ENCODE measurements around the gene GLMP. TPM values are rescaled to one million over a fixed set of nuclear protein-coding genes. Genes with fewer than 3 reads are reported as not detected.

The GLMP gene
- total RNA-seq, 2 donors from 2014 or later, result 16.5 to 24.4 TPM

GRCh38 chr1:156303241-156303640 lies 7.8 kb upstream of the GLMP start:
- H3K9me3 ChIP-seq, result no peaks in the 10 kb centered on the region
- H3K27ac ChIP-seq, result no peak overlapping the region
- H3K4me3 ChIP-seq, result no peak overlapping the region
- no peak for ATAC-seq
- H3K4me1 ChIP-seq, result no peaks in the 10 kb centered on the region
- intact Hi-C loops (cut with DNase I), result no loop called here
- H3K27me3 ChIP-seq, result no peaks in the 10 kb centered on the region
- TF ChIP-seq CTCF (IDR thresholded peaks at IDR 0.05) (no peak), POLR2A (IDR thresholded peaks at IDR 0.05) (no peak)
- peaks cover 0 to 6% of the 10 kb centered on the region in 2 donors for H3K36me3 ChIP-seq (replicated peaks in 1 of 2; ENCODE audit: insufficient read depth in 1 of 2, low read depth in 2 of 2)
- WGBS, 2 donors, result 95 to 96% methylated on average over 4 of the region's 4 CpGs
- no peak for DNase-seq

- H3K27me3 ChIP-seq, result no peaks in the 10 kb centered on the region
- intact Hi-C loops (cut with DNase I), result no loop called here
- H3K4me3 ChIP-seq, result no peak within 1 kb of the TSS
- ATAC-seq (no peak), DNase-seq (no peak)
- TF ChIP-seq POLR2A (IDR thresholded peaks at IDR 0.05) (no peak), CTCF (IDR thresholded peaks at IDR 0.05) (no peak)
- peaks cover 14% of the 10 kb centered on the region for H3K4me1 ChIP-seq
- 83 to 87% methylated on average over 19 of the region's 19 CpGs for WGBS, 2 donors
- H3K9me3 ChIP-seq, result no peaks in the 10 kb centered on the region
- no peak within 1 kb of the TSS for H3K27ac ChIP-seq
- H3K36me3 ChIP-seq (replicated peaks in 1 of 2; ENCODE audit: insufficient read depth in 1 of 2, low read depth in 2 of 2), result no peaks in the 10 kb centered on the region
Observed at GRCh38 chr1:156298852-156299357, 3.4 kb upstream of the GLMP start, which contains the start of gene VHLL. Gene VHLL, minus strand, starts transcription at chr1:156299307. Its CDS starts 118 bp downstream, at chr1:156299189.

DNA sequence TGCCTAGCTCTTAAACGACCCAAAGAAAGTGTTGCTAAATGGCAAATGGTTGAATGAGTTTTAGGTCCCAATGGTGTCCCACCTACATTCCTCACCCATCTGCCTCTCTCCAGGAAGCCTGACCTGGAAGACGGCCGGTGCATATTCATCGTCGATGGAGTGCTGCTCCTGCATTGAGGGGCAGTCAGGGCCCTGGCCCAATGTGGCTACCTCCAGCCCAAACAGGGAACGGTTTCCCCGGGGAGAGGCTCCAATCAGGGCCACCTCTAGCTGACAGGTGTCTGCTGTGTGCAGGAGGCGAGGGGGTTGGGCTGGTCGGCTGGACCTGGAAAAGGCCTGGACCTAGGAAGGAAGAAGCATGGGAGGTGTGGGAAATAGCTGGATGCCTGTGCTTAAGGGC lies 1.6 kb downstream of the GLMP start:
- H3K4me1 ChIP-seq, result peaks cover 28% of the 10 kb centered on the region
- H3K27ac ChIP-seq, result no peak overlapping the region
- H3K4me3 ChIP-seq, result no peak overlapping the region
- ATAC-seq, result no peak
- H3K9me3 ChIP-seq, result no peaks in the 10 kb centered on the region
- 67 to 90% methylated on average over 3 to 9 of the region's 9 CpGs for WGBS, 2 donors
- no peaks in the 10 kb centered on the region for H3K27me3 ChIP-seq
- no peak for DNase-seq
- intact Hi-C loops (cut with DNase I), result no loop called here
- TF ChIP-seq POLR2A (IDR thresholded peaks at IDR 0.05) (no peak), CTCF (IDR thresholded peaks at IDR 0.05) (no peak)
- no peaks in the 10 kb centered on the region for H3K36me3 ChIP-seq (replicated peaks in 1 of 2; ENCODE audit: insufficient read depth in 1 of 2, low read depth in 2 of 2)

DNA sequence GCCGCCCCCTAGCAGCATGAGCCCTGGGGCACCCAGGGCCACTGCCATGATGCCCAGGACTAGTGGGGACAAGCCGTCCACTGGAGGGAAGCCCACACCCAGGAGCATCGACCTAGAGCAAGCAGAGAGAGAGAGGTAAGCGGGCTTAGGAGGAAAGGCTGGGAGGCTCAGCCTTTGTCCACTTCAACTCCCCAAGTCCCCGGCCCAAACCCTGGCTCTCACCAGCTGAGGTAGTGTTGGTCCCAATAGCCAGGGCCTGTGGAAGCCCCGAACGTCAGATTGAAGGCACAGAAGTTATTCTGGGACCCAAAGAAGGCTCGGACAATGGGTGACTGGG lies 2.4 kb downstream of the GLMP start:
- H3K27me3 ChIP-seq, result no peaks in the 10 kb centered on the region
- TF ChIP-seq CTCF (IDR thresholded peaks at IDR 0.05) (no peak), POLR2A (IDR thresholded peaks at IDR 0.05) (no peak)
- H3K36me3 ChIP-seq (replicated peaks in 1 of 2; ENCODE audit: insufficient read depth in 1 of 2, low read depth in 2 of 2), result no peaks in the 10 kb centered on the region
- no peak for DNase-seq
- H3K27ac ChIP-seq, result no peak overlapping the region
- WGBS, 2 donors, result 84 to 93% methylated on average over 7 to 8 of the region's 8 CpGs
- no peaks in the 10 kb centered on the region for H3K9me3 ChIP-seq
- intact Hi-C loops (cut with DNase I), result no loop called here
- H3K4me3 ChIP-seq, result no peak overlapping the region
- ATAC-seq, result no peak
- H3K4me1 ChIP-seq, result peaks cover 28% of the 10 kb centered on the region
